SK-N-SH (cell line): ENCODE measurements around the gene BAG3. TPM values are rescaled to one million over a fixed set of nuclear protein-coding genes. Genes with fewer than 3 reads are reported as not detected.

ENCODE experiments used
- CTCF ChIA-PET: fragments of 300-600, 350-600 bp; formaldehyde crosslinking; extraction: SDS; loops from one replicate; lab custom pipeline; 2021; lab: Yijun Ruan, JAX
- POLR2A ChIA-PET: fragments of 350-600 bp; sonication (Branson Sonifier 250); formaldehyde crosslinking; extraction: SDS; loops from one replicate; lab custom pipeline; 2020; ENCODE audit warnings: antibody characterized with exemption, inconsistent platforms; lab: Yijun Ruan, JAX
- DNase-seq: peaks from one replicate; pipeline ENCODE4 v3.0.0; 2012
- H2AFZ ChIP-seq: fragments of 200-600 bp; sonication (generic); 2 replicates; pipeline ENCODE4 v1.8.1; 2016; ENCODE audit warnings: antibody characterized with exemption, mild to moderate bottlenecking, low read depth
- H3F3A ChIP-seq: fragments of 200-600 bp; sonication (generic); replicated peaks from 2 replicates; pipeline ENCODE3; 2016; ENCODE audit warnings: antibody characterized with exemption, mild to moderate bottlenecking; ENCODE audit not compliant: insufficient read depth
- H3K27ac ChIP-seq, 2 experiments: fragments of 200-500 bp in 1 of 2; fragments of 200-600 bp in 1 of 2; sonication (Bioruptor generic) in 1 of 2; sonication (generic), shearing (Covaris generic) in 1 of 2; 2 replicates each; pipeline versions ENCODE4 v1.5.1 to v1.6.1; 2014 to 2016; ENCODE audit warnings: low read depth in 2 of 2, inconsistent platforms in 1 of 2, low read length in 1 of 2, mild to moderate bottlenecking in 1 of 2, mixed read lengths in 1 of 2
- H3K27me3 ChIP-seq: fragments of 200-600 bp; sonication (generic), shearing (Covaris generic); 2 replicates; pipeline ENCODE4 v1.6.1; 2016; ENCODE audit warnings: mixed run types; ENCODE audit not compliant: insufficient read depth
- H3K36me3 ChIP-seq, 2 experiments: fragments of 200-500 bp in 1 of 2; fragments of 200-600 bp in 1 of 2; sonication (Bioruptor generic) in 1 of 2; sonication (generic) in 1 of 2; replicated peaks in 1 of 2; 2 replicates each; pipeline versions ENCODE3 to v1.5.1; 2014 to 2016; ENCODE audit warnings: low read length in 1 of 2, mild to moderate bottlenecking in 1 of 2; ENCODE audit not compliant: insufficient read depth in 2 of 2, control insufficient read depth in 1 of 2
- H3K4me1 ChIP-seq, 2 experiments: fragments of 200-500 bp in 1 of 2; fragments of 200-600 bp in 1 of 2; sonication (Bioruptor generic) in 1 of 2; sonication (generic), shearing (Covaris generic) in 1 of 2; 2 replicates each; pipeline versions ENCODE4 v1.5.1 to v1.6.1; 2014 to 2016; ENCODE audit warnings: low read depth in 1 of 2, low read length in 1 of 2, mixed run types in 1 of 2; ENCODE audit not compliant: insufficient read depth in 2 of 2, control insufficient read depth in 1 of 2
- H3K4me2 ChIP-seq: fragments of 200-600 bp; sonication (generic), shearing (Covaris generic); 2 replicates; pipeline ENCODE4 v1.6.1; 2017; ENCODE audit warnings: mixed run types
- H3K4me3 ChIP-seq, 2 experiments: fragments of 200-500 bp in 1 of 2; fragments of 200-600 bp in 1 of 2; sonication (Bioruptor generic) in 1 of 2; sonication (generic), shearing (Covaris generic) in 1 of 2; 2 replicates each; pipeline versions ENCODE4 v1.5.1 to v1.8.1; 2014 to 2016; ENCODE audit warnings: low read depth in 2 of 2, inconsistent platforms in 1 of 2, low read length in 1 of 2, mild to moderate bottlenecking in 1 of 2, mixed read lengths in 1 of 2, moderate library complexity in 1 of 2
- H3K79me2 ChIP-seq: fragments of 200-600 bp; sonication (generic); 2 replicates; pipeline ENCODE4 v1.8.1; 2017; ENCODE audit warnings: mild to moderate bottlenecking; ENCODE audit not compliant: insufficient read depth
- H3K9ac ChIP-seq: fragments of 200-600 bp; sonication (generic); 2 replicates; pipeline ENCODE4 v1.6.1; 2017; ENCODE audit warnings: mixed run types
- H3K9me2 ChIP-seq: fragments of 200-600 bp; sonication (generic); 2 replicates; pipeline ENCODE4 v1.6.1; 2017; ENCODE audit warnings: mixed run types
- H3K9me3 ChIP-seq: fragments of 200-600 bp; sonication (generic); 2 replicates; pipeline ENCODE4 v1.6.1; 2017; ENCODE audit warnings: mixed run types, mild to moderate bottlenecking, moderate library complexity
- H4K20me1 ChIP-seq: fragments of 200-600 bp; sonication (generic); 2 replicates; pipeline ENCODE4 v1.6.1; 2017; ENCODE audit warnings: mild to moderate bottlenecking, mixed run types; ENCODE audit not compliant: insufficient read depth
- EZH2phosphoT487 ChIP-seq: fragments of 200-600 bp; sonication (generic); IDR thresholded peaks from 2 replicates; pipeline ENCODE4 v1.6.1; 2017; ENCODE audit warnings: low read depth, mixed run types, mild to moderate bottlenecking, antibody characterized with exemption, moderate library complexity, borderline replicate concordance
- FOXJ3 ChIP-seq: sonication (generic); formaldehyde crosslinking; IDR thresholded peaks from 2 replicates; pipeline ENCODE4 v1.5.1; 2020; ENCODE audit warnings: mild to moderate bottlenecking, missing genetic modification reagents
- JUND ChIP-seq: IDR thresholded peaks from 2 replicates; pipeline ENCODE4 v1.4.0; 2012
- MEF2A ChIP-seq: IDR thresholded peaks from 2 replicates; pipeline ENCODE4 v1.4.0; 2012; ENCODE audit warnings: low read depth, borderline replicate concordance
- RCOR1 ChIP-seq: fragments of 150-350 bp; IDR thresholded peaks from 2 replicates; pipeline ENCODE4 v1.6.1; 2017; ENCODE audit warnings: antibody characterized with exemption, low read length
- RFX5 ChIP-seq: IDR thresholded peaks from 2 replicates; pipeline ENCODE4 v1.6.1; 2012; ENCODE audit warnings: mild to moderate bottlenecking, improper control_type of control experiment, low read length
- SIN3A ChIP-seq: IDR thresholded peaks from 2 replicates; pipeline ENCODE4 v1.6.1; 2012; ENCODE audit warnings: low read depth, mild to moderate bottlenecking, low read length, moderate library complexity, borderline replicate concordance
- TCF12 ChIP-seq: IDR thresholded peaks from 2 replicates; pipeline ENCODE4 v1.4.0; 2012
- TEAD4 ChIP-seq: IDR thresholded peaks from 2 replicates; pipeline ENCODE4 v1.4.0; 2012; ENCODE audit warnings: mild to moderate bottlenecking, borderline replicate concordance; ENCODE audit not compliant: insufficient read depth
- WGBS: methylation state at CpG from one replicate; pipeline ENCODE4 v1.1.6; 2017; ENCODE audit warnings: low lambda C conversion rate; 5-methylcytosine and 5-hydroxymethylcytosine counted together
- polyA plus RNA-seq, 3 experiments: library from polyadenylated mRNA; depleted of rRNA; stranded (reverse); fragments of >200 nt; gene quantifications; 2 replicates each; pipeline ENCODE4 v1.2.3, GENCODE V29; 2012
- TF ChIP-seq, protein P1 (sequence below): IDR thresholded peaks from 2 replicates; pipeline ENCODE4 v1.4.0; 2012; ENCODE audit warnings: low read depth, borderline replicate concordance
- TF ChIP-seq, protein P2 (sequence below): IDR thresholded peaks from 2 replicates; pipeline ENCODE4 v1.4.0; 2012; ENCODE audit warnings: low read depth
- TF ChIP-seq, protein P3 (sequence below): fragments of 150-350 bp; IDR thresholded peaks from 2 replicates; pipeline ENCODE4 v1.6.1; 2016; ENCODE audit warnings: mild to moderate bottlenecking, low read depth, low read length
- TF ChIP-seq, protein P4 (sequence below): IDR thresholded peaks from 2 replicates; pipeline ENCODE4; 2012

The BAG3 gene
- polyA plus RNA-seq, 1 of the 3 experiments (the other 2 are of a cell fraction): 9.2 TPM

DNA sequence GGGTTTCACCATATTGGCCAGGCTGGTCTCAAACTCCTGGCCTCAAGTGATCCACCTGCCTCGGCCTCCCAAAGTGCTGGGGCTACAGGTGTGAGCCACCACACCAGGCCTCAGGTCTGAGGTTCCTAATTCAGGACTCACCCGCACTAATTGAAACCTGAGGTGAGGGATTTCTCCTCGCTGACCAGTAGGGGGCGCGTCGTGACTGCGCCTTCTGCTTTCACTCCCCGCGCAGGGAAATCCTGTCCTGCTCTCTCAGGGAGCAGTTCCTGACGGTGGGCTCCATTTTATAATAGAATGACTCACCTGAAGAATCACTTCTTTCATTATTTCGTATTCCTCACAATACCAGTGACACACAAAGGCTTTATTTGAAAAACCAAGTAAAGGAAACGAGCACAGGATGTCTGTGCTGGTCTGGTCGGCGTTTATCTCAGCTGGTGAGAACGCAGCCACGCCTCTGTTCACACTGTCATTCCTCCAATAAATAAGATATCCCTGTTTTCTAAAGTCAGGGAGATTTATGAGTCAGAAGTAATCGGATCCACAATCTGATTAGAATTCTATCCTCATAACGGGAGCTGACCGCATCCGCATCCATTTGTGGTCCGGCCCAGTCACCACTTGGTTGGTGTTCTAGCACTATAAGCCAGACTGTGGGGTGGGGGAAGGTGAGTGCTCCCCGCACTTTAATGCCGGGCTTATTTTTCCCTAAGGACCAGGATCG lies 35.4 kb downstream of the BAG3 start (continued):
- TF ChIP-seq FOXJ3 (CRISPR knock-in tag) (no peak), RFX5 (no peak), SIN3A (0 out of 2 replicates have a peak, but pooled peaks have one; percentile 11), MEF2A (peak; percentile 20; the same call in 1 of the 2 replicates), RCOR1 (peak; percentile 33; the same call in 1 of the 2 replicates), JUND (peak; percentile 70), EZH2phosphoT487 (no peak)
- TF ChIP-seq, protein P1, sequence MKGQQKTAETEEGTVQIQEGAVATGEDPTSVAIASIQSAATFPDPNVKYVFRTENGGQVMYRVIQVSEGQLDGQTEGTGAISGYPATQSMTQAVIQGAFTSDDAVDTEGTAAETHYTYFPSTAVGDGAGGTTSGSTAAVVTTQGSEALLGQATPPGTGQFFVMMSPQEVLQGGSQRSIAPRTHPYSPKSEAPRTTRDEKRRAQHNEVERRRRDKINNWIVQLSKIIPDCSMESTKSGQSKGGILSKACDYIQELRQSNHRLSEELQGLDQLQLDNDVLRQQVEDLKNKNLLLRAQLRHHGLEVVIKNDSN: no peak
- TF ChIP-seq, protein P2, sequence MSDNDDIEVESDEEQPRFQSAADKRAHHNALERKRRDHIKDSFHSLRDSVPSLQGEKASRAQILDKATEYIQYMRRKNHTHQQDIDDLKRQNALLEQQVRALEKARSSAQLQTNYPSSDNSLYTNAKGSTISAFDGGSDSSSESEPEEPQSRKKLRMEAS: peak; percentile 9; the same call in 1 of the 2 replicates
- TF ChIP-seq, protein P3, sequence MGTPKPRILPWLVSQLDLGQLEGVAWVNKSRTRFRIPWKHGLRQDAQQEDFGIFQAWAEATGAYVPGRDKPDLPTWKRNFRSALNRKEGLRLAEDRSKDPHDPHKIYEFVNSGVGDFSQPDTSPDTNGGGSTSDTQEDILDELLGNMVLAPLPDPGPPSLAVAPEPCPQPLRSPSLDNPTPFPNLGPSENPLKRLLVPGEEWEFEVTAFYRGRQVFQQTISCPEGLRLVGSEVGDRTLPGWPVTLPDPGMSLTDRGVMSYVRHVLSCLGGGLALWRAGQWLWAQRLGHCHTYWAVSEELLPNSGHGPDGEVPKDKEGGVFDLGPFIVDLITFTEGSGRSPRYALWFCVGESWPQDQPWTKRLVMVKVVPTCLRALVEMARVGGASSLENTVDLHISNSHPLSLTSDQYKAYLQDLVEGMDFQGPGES: no peak

DNA sequence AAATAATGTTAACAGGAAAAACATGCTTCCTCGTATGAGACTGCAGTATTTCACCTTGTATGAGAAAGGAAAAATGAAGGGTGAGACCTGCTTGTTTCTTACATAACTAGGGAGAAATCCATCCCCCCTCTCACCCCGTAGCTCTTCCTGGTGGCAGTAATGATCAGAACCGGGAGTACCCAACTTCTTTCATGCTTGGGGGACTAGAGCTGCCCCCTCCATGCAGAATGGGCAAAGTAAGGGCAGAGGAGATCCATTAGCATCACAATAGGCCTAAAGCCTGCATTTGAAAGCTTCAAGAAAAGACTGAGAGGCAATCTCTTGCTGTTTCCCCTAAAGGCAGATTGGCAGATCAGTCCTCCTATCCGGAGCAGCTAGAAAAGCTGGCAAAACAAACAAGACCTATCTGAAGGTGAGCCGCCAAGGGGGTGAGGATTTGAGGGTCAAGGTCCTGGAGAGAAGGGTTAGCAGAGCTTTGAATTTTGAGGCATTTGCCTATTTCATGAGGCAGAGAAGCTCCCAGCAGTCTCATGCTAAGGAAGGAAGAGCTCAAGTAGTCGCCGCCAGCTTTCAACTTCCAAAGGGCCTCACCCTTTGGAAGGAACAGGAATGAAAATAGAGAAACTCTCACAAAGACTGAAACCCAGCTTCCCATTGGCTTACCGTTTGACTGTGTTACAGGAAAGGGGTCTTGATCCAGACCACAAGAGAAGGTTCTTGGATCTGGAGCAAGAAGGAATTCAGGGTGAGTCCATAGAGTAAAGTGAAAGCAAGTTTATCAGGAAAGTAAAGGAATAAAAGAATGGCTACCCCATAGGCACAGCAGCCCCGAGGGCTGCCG lies 36.2 kb downstream of the BAG3 start:
- no peak for DNase-seq
- POLR2A ChIA-PET: interaction anchor here (1.2 kb wide), 1 partner anchor 184 kb away, joined by 4 read pairs; no protein-coding TSS in a partner anchor

More for the DNA sequence above, 36.2 kb downstream of the BAG3 start:
- Histone ChIP-seq H3K9ac (peak overlapping the region; percentile 54; the same call in 1 of the 2 replicates), H3K9me3 (no peaks in the 10 kb centered on the region), H3K27me3 (no peaks in the 10 kb centered on the region), H3K36me3 (no peaks in the 10 kb centered on the region), H3K4me3 (peak overlapping the region in 1 of 2 experiments; percentile 36; a peak in 2 of 4 replicates), H3K9me2 (no peaks in the 10 kb centered on the region), H3K4me2 (peak overlapping the region; percentile 51), H3F3A (peaks cover 14% of the 10 kb centered on the region), H3K4me1 (peaks cover 0 to 10% of the 10 kb centered on the region in 2 experiments; a peak in 1 of 4 replicates), H4K20me1 (no peaks in the 10 kb centered on the region), H2AFZ (peak overlapping the region; percentile 71), H3K79me2 (no peaks in the 10 kb centered on the region), H3K27ac (peak overlapping the region; percentile 12 to 87; a peak in 3 of 4 replicates)
- WGBS: 84% methylated on average over 10 of the region's 10 CpGs
- no peak for TF ChIP-seq TEAD4
- no peak for TF ChIP-seq TCF12
- TF ChIP-seq, protein P4, sequence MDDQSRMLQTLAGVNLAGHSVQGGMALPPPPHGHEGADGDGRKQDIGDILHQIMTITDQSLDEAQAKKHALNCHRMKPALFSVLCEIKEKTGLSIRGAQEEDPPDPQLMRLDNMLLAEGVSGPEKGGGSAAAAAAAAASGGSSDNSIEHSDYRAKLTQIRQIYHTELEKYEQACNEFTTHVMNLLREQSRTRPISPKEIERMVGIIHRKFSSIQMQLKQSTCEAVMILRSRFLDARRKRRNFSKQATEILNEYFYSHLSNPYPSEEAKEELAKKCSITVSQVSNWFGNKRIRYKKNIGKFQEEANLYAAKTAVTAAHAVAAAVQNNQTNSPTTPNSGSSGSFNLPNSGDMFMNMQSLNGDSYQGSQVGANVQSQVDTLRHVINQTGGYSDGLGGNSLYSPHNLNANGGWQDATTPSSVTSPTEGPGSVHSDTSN: 0 out of 2 replicates have a peak, but pooled peaks have one; percentile 16
- CTCF ChIA-PET: interaction anchor here (0.6 to 5.6 kb wide), 56 partner anchors 8 to 1048 kb away, joined by 3 to 46 read pairs (median 4); partner anchors contain the start of genes BAG3 and MCMBP
